ENCODE results near the gene ZNF774. TPM values are rescaled to one million over a fixed set of nuclear protein-coding genes. Genes with fewer than 3 reads are reported as not detected.

The ZNF774 gene
- total and polyA plus RNA-seq, 4 donors, result 0.19 to 1.0 (median 0.48) TPM

DNA sequence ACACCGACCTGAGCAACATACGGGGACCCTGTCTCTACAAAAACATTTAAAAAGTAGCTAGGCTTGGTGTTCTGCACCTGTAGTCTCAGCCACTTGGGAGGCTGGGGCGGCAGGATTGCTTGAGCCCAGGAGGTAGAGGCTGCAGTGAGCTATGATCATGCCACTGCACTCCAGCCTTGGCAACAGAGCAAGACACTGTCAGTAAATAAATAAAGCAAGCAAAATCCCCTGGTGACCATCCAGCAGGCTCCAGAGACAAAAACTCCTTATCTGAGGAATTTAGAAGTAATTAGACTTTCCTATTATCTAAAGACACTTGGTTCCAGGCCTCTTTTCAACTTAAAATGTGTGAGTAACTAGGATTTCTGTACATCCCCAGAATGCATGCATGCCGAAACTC is 29.5 kb upstream of the ZNF774 start:
- Histone ChIP-seq H3K27ac (ENCODE audit: low read depth in 1 of 2, low read length in 2 of 2) (no peak overlapping the region), H3K4me1 (ENCODE audit: control insufficient read depth in 4 of 4, insufficient read depth in 4 of 4, low read length in 3 of 4) (peaks cover 1 to 6% (median 2%) of the 10 kb centered on the region in 4 donors), H3K27me3 (ENCODE audit: control insufficient read depth in 4 of 4, insufficient read depth in 4 of 4, low read length in 3 of 4) (no peaks in the 10 kb centered on the region), H3K9ac (ENCODE audit: low read depth in 1 of 2, low read length in 2 of 2) (no peak overlapping the region), H3K4me3 (ENCODE audit: low read depth in 1 of 3, low read length in 3 of 3) (no peak overlapping the region), H3K9me3 (ENCODE audit: control insufficient read depth in 4 of 4, low read length in 3 of 4) (no peaks in the 10 kb centered on the region), H3K36me3 (ENCODE audit: control insufficient read depth in 4 of 4, insufficient read depth in 3 of 4, low read depth in 1 of 4, low read length in 3 of 4) (no peaks in the 10 kb centered on the region)
- TF ChIP-seq RAD21 (IDR thresholded peaks at IDR 0.05) (no peak), YY1 (IDR thresholded peaks at IDR 0.05) (no peak), HNF4A (conservative IDR thresholded peaks at IDR 0.05) (no peak), EGR1 (IDR thresholded peaks at IDR 0.05; ENCODE audit: low read depth in 2 of 2) (no peak), NR2F2 (IDR thresholded peaks at IDR 0.05) (no peak)
- TF ChIP-seq, protein P1, sequence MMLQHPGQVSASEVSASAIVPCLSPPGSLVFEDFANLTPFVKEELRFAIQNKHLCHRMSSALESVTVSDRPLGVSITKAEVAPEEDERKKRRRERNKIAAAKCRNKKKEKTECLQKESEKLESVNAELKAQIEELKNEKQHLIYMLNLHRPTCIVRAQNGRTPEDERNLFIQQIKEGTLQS (IDR thresholded peaks at IDR 0.05), result no peak
- TF ChIP-seq, protein P2, sequence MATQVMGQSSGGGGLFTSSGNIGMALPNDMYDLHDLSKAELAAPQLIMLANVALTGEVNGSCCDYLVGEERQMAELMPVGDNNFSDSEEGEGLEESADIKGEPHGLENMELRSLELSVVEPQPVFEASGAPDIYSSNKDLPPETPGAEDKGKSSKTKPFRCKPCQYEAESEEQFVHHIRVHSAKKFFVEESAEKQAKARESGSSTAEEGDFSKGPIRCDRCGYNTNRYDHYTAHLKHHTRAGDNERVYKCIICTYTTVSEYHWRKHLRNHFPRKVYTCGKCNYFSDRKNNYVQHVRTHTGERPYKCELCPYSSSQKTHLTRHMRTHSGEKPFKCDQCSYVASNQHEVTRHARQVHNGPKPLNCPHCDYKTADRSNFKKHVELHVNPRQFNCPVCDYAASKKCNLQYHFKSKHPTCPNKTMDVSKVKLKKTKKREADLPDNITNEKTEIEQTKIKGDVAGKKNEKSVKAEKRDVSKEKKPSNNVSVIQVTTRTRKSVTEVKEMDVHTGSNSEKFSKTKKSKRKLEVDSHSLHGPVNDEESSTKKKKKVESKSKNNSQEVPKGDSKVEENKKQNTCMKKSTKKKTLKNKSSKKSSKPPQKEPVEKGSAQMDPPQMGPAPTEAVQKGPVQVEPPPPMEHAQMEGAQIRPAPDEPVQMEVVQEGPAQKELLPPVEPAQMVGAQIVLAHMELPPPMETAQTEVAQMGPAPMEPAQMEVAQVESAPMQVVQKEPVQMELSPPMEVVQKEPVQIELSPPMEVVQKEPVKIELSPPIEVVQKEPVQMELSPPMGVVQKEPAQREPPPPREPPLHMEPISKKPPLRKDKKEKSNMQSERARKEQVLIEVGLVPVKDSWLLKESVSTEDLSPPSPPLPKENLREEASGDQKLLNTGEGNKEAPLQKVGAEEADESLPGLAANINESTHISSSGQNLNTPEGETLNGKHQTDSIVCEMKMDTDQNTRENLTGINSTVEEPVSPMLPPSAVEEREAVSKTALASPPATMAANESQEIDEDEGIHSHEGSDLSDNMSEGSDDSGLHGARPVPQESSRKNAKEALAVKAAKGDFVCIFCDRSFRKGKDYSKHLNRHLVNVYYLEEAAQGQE (IDR thresholded peaks at IDR 0.05), result no peak
- 84% methylated on average over 4 of the region's 4 CpGs for WGBS
- no peak for DNase-seq (ENCODE audit: low spot score)

DNA sequence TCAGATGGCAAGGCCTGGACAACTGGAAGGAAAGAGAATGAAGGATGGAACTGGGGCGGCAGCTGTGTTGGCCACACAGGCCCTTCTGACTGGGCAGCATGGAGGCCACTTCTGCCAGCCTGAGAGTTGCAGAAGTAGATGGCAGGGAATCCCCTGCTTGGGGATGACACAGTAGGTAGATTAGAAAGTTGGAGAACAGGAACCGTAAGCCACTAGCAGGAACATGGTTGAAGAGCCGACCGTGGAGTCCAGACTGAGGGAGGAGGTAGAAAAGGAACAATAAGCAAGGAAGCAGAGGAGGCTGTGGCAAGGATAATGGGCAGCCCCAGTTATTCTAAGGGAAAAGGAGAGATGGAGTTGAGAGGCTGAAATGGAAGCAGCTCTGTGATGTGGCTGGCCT is 26.4 kb upstream of the ZNF774 start:
- DNase-seq (ENCODE audit: low spot score), result no peak
- no peaks in the 10 kb centered on the region for H3K36me3 ChIP-seq (ENCODE audit: control insufficient read depth in 4 of 4, insufficient read depth in 3 of 4, low read depth in 1 of 4, low read length in 3 of 4)
- H3K4me3 ChIP-seq (ENCODE audit: low read depth in 1 of 3, low read length in 3 of 3), result no peak overlapping the region
- 90% methylated on average over 4 of the region's 4 CpGs for WGBS
- no peak overlapping the region for H3K27ac ChIP-seq (ENCODE audit: low read depth in 1 of 2, low read length in 2 of 2)
- H3K4me1 ChIP-seq (ENCODE audit: control insufficient read depth in 4 of 4, insufficient read depth in 4 of 4, low read length in 3 of 4), result peaks cover 0 to 2% (median 0%) of the 10 kb centered on the region in 4 donors
- no peak overlapping the region for H3K9ac ChIP-seq (ENCODE audit: low read depth in 1 of 2, low read length in 2 of 2)
- H3K27me3 ChIP-seq (ENCODE audit: control insufficient read depth in 4 of 4, insufficient read depth in 4 of 4, low read length in 3 of 4), result no peaks in the 10 kb centered on the region
- no peak for TF ChIP-seq HNF4G (IDR thresholded peaks at IDR 0.05)
- TF ChIP-seq RAD21 (IDR thresholded peaks at IDR 0.05), result no peak
- no peak for TF ChIP-seq YY1 (IDR thresholded peaks at IDR 0.05)
- no peak for TF ChIP-seq TAF1 (conservative IDR thresholded peaks at IDR 0.05)
- H3K9me3 ChIP-seq (ENCODE audit: control insufficient read depth in 4 of 4, low read length in 3 of 4), result no peaks in the 10 kb centered on the region

DNA sequence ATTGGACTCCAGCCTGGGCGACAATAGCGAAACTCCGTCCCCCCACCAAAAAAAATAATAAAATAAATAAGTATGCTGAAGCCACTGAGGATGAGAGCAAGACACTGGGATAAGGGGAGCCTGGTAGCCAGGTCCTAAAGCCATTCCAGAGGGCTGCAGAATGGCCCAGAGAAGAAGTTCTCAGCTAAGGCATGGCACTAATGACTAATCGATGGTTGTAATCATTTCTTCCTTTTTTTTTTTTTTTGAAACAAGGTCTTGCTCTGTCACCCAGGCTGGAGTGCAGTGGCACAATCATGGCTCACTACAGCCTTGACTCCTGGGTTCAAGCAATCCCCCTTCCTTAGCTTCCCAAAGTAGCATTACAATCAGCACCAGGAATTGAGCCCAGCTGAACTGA is 25.6 kb upstream of the ZNF774 start:
- Histone ChIP-seq H3K27ac (ENCODE audit: low read depth in 1 of 2, low read length in 2 of 2) (no peak overlapping the region), H3K9me3 (ENCODE audit: control insufficient read depth in 4 of 4, low read length in 3 of 4) (no peaks in the 10 kb centered on the region), H3K9ac (ENCODE audit: low read depth in 1 of 2, low read length in 2 of 2) (no peak overlapping the region), H3K36me3 (ENCODE audit: control insufficient read depth in 4 of 4, insufficient read depth in 3 of 4, low read depth in 1 of 4, low read length in 3 of 4) (no peaks in the 10 kb centered on the region), H3K4me1 (ENCODE audit: control insufficient read depth in 4 of 4, insufficient read depth in 4 of 4, low read length in 3 of 4) (peaks cover 0 to 2% (median 0%) of the 10 kb centered on the region in 4 donors), H3K4me3 (ENCODE audit: low read depth in 1 of 3, low read length in 3 of 3) (no peak overlapping the region), H3K27me3 (ENCODE audit: control insufficient read depth in 4 of 4, insufficient read depth in 4 of 4, low read length in 3 of 4) (no peaks in the 10 kb centered on the region)
- TF ChIP-seq TAF1 (conservative IDR thresholded peaks at IDR 0.05) (no peak), RXRA (IDR thresholded peaks at IDR 0.05) (no peak), HNF4A (conservative IDR thresholded peaks at IDR 0.05) (no peak), SP1 (IDR thresholded peaks at IDR 0.05) (no peak)
- TF ChIP-seq, protein P3, sequence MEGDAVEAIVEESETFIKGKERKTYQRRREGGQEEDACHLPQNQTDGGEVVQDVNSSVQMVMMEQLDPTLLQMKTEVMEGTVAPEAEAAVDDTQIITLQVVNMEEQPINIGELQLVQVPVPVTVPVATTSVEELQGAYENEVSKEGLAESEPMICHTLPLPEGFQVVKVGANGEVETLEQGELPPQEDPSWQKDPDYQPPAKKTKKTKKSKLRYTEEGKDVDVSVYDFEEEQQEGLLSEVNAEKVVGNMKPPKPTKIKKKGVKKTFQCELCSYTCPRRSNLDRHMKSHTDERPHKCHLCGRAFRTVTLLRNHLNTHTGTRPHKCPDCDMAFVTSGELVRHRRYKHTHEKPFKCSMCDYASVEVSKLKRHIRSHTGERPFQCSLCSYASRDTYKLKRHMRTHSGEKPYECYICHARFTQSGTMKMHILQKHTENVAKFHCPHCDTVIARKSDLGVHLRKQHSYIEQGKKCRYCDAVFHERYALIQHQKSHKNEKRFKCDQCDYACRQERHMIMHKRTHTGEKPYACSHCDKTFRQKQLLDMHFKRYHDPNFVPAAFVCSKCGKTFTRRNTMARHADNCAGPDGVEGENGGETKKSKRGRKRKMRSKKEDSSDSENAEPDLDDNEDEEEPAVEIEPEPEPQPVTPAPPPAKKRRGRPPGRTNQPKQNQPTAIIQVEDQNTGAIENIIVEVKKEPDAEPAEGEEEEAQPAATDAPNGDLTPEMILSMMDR (IDR thresholded peaks at IDR 0.05; ENCODE audit: low read depth, low read length, missing input control), result no peak
- TF ChIP-seq, protein P4, sequence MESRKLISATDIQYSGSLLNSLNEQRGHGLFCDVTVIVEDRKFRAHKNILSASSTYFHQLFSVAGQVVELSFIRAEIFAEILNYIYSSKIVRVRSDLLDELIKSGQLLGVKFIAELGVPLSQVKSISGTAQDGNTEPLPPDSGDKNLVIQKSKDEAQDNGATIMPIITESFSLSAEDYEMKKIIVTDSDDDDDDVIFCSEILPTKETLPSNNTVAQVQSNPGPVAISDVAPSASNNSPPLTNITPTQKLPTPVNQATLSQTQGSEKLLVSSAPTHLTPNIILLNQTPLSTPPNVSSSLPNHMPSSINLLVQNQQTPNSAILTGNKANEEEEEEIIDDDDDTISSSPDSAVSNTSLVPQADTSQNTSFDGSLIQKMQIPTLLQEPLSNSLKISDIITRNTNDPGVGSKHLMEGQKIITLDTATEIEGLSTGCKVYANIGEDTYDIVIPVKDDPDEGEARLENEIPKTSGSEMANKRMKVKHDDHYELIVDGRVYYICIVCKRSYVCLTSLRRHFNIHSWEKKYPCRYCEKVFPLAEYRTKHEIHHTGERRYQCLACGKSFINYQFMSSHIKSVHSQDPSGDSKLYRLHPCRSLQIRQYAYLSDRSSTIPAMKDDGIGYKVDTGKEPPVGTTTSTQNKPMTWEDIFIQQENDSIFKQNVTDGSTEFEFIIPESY (IDR thresholded peaks at IDR 0.05), result no peak
- DNase-seq (ENCODE audit: low spot score), result no peak
- 97% methylated on average over 4 of the region's 4 CpGs for WGBS

Data from liver (tissue), 9 donors.